ENCODE data around the gene PDIA6. TPM values are rescaled to one million over a fixed set of nuclear protein-coding genes. Genes with fewer than 3 reads are reported as not detected.

The PDIA6 gene
- total and polyA plus RNA-seq, 2 donors (not counting 3 experiments of a cell fraction or from before 2014, with no cell fraction given), result 335 to 424 TPM

DNA sequence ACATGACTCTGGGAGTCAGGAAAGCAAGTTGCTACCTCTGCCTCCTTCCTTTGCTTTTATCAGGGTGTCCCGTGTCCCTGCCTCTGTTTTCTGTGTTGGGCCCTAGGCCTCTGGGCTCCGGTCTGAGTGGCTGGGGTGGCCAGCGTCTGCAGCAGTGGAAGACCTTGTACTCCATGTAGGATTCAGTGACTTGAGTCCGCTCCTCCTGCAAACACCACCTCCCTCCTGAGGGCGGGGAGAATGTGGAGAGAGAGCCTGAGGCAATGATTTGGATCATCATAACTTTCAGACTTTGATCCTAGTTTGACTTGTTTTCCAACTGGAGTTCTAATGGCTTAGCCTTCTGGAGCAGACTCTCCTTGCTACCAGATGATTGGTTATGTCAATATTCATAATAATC is 60.3 kb downstream of the PDIA6 start:
- TF ChIP-seq MAX (IDR thresholded peaks at IDR 0.05; ENCODE audit: insufficient read depth, insufficient read length) (no peak), MYC (IDR thresholded peaks at IDR 0.05; ENCODE audit: low read depth, low read length) (no peak), POLR2A (IDR thresholded peaks at IDR 0.05; ENCODE audit: low read depth, low read length) (no peak), EZH2 (IDR thresholded peaks at IDR 0.05; ENCODE audit: borderline replicate concordance, low read depth, low read length, severe bottlenecking) (no peak), FOS (IDR thresholded peaks at IDR 0.05; ENCODE audit: borderline replicate concordance, insufficient read depth, low read length) (no peak), POLR2AphosphoS5 (IDR thresholded peaks at IDR 0.05; ENCODE audit: insufficient read depth, low read depth, low read length) (no peak), JUN (IDR thresholded peaks at IDR 0.05; ENCODE audit: borderline replicate concordance, insufficient read depth, insufficient read length, low read depth) (no peak), GATA2 (IDR thresholded peaks at IDR 0.05; ENCODE audit: insufficient read depth, insufficient read length, low read depth, low read length) (no peak), CTCF (IDR thresholded peaks at IDR 0.05; ENCODE audit: extremely low read depth in 1 of 2, insufficient read depth in 1 of 2, low read depth in 1 of 2, low read length in 2 of 2) (no peak)
- H3K9ac ChIP-seq (replicated peaks; ENCODE audit: extremely low read depth, insufficient read depth, low read length), result no peak overlapping the region
- H3K27me3 ChIP-seq (ENCODE audit: control insufficient read depth in 2 of 2, insufficient read depth in 2 of 2, low read length in 2 of 2), result peaks cover 0 to 2% of the 10 kb centered on the region in 2 experiments
- H3K9me3 ChIP-seq (replicated peaks; ENCODE audit: control insufficient read depth, insufficient read depth, low read length), result no peaks in the 10 kb centered on the region
- no peak overlapping the region for H3K4me2 ChIP-seq (ENCODE audit: insufficient read depth, low read length)
- CTCF ChIA-PET, result no interaction called here
- H3K36me3 ChIP-seq (ENCODE audit: control insufficient read depth in 2 of 2, extremely low read depth in 1 of 2, insufficient read depth in 2 of 2, low read length in 2 of 2), result no peaks in the 10 kb centered on the region
- POLR2A ChIA-PET, result no interaction called here
- no peak for DNase-seq (ENCODE audit: low read depth, low spot score)
- BruUV-seq (replicated peaks), result no TSS peak
- H3K4me3 ChIP-seq (replicated peaks in 1 of 3; ENCODE audit: insufficient read depth in 1 of 3, low read depth in 1 of 3, low read length in 3 of 3), result no peak overlapping the region
- H3K27ac ChIP-seq (ENCODE audit: insufficient read depth, low read depth, low read length), result no peak overlapping the region
- no peak for FAIRE-seq
- no peaks in the 10 kb centered on the region for H3K9me1 ChIP-seq (replicated peaks; ENCODE audit: control insufficient read depth, extremely low read depth, insufficient read depth, low read length)
- intact Hi-C loops (cut with micrococcal nuclease) (no loop called here), dilution Hi-C loops (cut with MboI; ENCODE audit: extremely low pct_ligation_motif_present, low sequenced_read_pairs) (no loop called here)
- no peaks in the 10 kb centered on the region for H4K20me1 ChIP-seq (replicated peaks; ENCODE audit: control insufficient read depth, extremely low read depth, insufficient read depth, low read length)
- no peak overlapping the region for H2AFZ ChIP-seq (ENCODE audit: low read depth, low read length)
- no peaks in the 10 kb centered on the region for H3K4me1 ChIP-seq (ENCODE audit: control insufficient read depth, extremely low read depth, insufficient read depth, low read length)
- H3K79me2 ChIP-seq (ENCODE audit: control insufficient read depth, insufficient read depth, low read length), result no peaks in the 10 kb centered on the region

Measured in endothelial cell of umbilical vein (primary cell).